Right renal pelvis (tissue), 4 donors: ENCODE data around the gene RAI14. TPM values are rescaled to one million over a fixed set of nuclear protein-coding genes. Genes with fewer than 3 reads are reported as not detected.
A peak's percentile ranks its signal among the peaks of the same experiment; 100 is the strongest.

Source experiments
- DNase-seq, 4 donors: peaks; one replicate each; pipeline ENCODE4 v3.0.0-alpha.2; 2013; ENCODE audit warnings: low read depth in 4 of 4, low spot score in 3 of 4, missing footprints in 1 of 4
- polyA plus RNA-seq, 4 donors: library from polyadenylated mRNA; unstranded; fragments of 120-200 nt; gene quantifications; one replicate each; pipeline ENCODE4 v1.2.1, GENCODE V29; 2013; ENCODE audit not compliant: insufficient read length in 4 of 4

The RAI14 gene
- polyA plus RNA-seq, 4 donors: 82.7 to 103 (median 95.2) TPM

DNA sequence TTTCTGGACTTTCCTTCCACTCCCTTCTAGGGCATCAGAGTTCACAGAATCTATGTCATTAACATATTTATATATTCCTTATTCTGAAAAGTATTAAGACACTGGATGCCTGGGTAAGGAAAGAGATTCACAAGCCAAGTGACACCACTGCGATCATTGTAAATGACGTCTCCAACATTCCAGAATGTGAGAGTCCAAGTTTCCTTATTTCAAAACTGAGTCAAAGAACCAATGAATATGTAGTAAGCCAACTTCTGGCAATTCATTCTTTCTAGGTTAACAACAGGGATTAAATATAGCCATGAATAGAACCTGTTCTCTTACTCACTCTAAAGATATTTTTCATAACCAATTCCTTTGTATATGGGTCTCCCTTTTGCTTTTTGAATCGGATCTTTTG lies 18.1 kb downstream of the RAI14 start:
- DNase-seq: no peak

DNA sequence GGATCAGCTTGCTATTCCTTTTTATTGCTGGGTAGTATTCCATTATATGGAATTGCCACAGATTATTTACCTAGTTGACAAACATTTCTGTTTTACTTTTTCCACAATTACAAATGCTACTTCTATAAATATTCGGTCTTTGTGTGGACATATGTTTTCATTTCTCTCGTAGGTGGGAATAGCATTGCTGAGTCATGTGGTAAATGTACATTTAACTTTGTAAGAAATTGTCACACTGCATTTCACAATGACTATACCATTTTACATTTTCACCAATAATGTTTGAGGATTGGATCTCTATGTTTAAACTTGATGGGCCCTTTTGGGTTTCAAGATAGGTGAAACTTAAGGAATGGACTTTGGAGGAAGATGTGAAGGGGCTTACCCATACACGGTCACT lies 19.7 kb downstream of the RAI14 start:
- DNase-seq: no peak

DNA sequence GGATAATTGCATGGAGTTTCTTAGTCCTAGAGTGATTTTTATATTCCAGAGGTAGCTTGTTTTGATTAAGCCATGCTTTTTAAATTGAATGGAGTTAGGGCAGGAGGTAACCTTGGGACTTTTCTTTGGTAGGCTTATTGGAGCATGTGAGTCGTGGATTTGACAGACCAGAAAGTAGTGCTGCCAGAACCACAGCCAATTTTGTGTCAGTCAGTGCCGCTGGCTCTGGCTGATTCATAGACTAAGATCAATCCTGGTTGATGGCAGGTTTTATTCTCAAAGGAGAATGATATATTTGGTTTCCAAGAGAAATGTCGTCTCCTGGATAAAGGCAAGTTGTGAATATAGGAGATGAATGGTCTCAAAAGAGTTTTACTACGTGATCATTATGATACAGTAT lies 20.3 kb downstream of the RAI14 start:
- DNase-seq: no peak

DNA sequence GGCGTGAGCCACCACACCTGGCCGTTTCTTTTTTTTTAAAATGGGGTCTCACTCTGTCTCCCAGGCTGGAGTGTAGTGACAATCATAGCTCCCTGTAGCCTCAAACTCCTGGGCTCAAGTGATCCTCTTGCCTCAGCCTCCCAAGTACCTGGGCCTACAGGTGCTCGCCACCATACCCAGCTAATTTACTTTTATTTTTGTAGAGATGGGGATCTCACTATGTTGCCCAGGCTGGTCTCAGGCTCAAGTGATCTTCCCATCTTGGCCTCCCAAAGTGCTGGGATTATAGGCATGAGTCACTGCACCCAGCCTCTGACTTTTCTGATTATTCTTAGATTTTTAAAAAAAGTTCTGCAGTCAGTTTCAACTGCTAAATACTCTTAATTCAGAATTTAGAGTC lies 21.3 kb downstream of the RAI14 start:
- DNase-seq: no peak

DNA sequence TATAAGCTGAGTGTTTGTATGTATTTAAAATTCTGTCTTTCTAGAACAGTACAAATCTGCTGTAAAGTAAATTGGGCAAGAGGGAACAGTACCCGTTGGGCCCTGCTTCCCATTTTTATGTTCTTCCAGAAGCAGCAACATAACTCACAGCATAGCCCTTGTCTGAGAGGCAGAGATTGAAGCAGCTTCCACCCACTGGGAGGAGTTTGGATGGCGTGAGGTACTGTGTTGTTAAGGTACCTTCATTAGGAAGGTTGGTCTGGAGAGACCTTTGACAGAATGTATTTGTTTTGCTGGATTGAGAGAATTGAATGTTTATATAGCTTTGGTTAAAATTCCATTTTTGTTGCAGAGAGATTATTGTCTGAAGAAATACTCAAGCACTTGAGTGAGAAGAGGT lies 24.8 kb downstream of the RAI14 start:
- DNase-seq: no peak

DNA sequence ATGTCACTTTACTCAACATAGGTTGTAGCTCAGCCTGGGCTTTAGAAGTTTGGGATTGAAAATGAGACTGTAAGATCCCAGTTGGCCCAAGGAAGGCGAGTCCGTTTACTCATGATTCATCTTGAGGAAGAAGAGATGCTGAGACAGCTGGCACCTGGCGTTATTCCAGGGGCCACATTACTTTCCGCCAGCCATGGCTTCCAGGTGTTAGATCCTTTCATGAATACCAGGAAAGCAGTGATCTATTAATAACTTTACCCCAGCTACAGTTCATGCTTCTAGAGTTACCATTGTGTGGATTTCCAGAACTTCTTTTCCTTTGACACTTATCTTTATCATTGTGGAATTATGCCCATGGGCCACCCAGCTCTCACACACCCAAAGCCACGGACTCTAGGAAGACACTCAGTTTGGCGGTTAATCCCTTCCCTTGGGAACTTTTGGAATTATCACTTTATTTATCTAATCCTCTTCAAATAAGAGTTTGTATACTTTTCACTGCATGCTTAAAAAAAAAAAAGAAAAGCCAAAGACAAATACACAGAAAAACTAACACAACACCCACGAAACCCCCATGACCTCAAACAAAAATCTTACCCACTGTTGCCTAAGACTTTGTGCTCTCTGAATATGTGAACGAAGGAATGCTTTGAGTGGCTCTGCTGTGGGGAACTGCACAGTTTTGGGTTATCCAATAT lies 26.9 kb downstream of the RAI14 start:
- no peak for DNase-seq

DNA sequence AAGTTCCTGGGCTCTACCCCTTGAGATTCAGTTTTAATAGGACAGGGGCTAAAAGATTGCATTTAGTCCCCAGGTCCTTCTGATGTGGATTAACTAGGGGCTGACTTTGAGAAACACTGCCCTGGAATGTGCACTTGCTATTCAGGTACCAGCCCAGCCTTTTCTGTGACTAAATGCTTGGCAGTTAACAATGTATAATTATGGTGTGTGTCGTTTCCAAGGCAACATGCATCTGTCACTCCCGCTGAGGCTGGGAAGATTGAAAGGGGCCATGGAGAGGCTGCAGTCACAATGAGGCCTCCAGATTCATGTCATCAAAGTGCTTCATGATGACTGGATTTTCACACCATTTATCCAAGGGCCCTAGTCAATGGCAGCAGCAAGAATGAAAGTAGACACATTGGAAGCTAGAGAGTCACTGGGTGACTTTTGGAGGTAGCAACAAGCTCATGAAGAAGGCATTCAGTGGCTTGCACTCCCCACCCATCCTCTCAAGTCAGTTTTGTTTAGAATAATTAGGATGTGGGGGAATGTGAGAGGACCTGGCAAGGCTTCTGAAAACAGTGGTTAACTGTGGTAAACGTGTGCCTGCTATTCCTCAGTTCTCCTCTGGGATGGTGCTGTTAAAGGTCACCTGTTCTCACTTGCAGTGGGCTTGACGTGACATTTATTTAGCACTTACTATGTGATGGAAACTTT lies 28.3 kb downstream of the RAI14 start:
- DNase-seq: peak; percentile 43 to 65 (median 56)

DNA sequence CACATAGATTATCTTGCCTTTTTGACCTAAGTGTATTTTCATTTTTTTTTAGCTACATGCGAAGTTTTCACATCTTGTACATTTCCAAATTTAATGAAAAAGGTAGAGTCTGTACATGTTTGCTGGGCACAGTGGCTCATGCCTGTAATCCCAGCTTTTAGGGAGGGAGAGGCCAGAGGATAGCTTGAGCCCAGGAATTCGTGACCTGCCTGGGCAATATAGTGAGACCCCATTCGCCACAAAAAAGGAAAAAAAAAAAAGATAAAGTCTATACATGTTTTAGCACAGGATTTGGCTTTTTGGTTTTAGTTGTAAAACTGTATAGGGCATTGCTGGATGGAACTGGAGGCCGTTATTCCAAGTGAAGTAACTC lies 28.8 kb downstream of the RAI14 start:
- no peak for DNase-seq

DNA sequence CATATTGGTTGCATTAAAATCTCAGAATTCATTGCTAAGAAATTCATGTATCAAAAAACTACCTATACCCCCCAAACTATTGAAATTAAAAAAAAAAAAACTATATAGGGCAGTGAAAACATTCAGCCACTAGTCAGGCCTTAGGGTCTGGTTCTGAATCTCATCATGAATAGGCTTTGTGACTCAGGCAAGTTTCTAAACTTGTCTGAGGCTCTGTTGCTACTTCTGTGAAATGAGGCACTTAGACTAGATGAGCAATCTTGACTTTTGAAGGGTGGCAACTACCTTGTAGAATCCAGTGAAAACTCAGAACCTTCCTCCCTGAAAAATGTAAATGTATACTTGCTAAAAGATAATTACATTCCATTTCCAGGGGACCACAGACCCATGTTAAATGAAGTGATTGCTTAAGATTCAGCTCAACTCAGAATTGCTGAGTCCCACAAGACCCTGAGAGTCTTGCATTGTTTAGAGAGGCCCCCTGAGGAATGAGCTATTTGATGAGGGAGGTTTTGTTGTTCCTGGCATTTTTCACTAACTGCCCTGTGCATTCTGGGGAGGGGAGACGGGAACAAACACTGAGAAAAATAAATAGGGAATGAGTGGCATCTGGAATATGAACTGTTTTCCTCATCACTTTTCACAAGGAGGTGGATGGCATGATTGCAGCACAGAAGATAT lies 29.5 kb downstream of the RAI14 start:
- DNase-seq: no peak

DNA sequence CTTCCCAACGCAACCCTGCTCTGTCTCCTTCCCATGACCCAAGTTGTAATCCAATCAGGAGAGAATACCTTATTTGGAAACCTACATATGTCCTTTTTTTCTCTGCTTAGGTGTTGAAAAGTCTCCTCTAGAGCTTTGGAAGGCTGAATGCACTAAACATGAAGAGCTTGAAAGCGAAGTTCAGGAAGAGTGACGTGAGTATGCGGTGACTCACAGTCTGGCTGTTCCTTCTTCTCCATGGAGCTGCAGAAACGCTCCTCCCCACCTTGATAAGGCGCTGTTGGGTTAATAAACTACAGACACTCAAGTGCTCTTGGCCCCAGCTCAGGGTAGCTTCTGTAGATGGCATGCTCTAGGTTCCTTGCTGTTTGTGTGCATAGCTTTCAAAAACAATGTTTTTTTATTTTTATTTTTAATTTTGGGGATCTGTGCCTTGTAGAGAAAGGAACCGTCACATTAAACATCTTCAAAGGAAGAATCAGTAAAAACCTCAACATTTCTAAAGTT lies 30.7 kb downstream of the RAI14 start:
- DNase-seq: peak in 2 of 4 donors; percentile 65 to 67

DNA sequence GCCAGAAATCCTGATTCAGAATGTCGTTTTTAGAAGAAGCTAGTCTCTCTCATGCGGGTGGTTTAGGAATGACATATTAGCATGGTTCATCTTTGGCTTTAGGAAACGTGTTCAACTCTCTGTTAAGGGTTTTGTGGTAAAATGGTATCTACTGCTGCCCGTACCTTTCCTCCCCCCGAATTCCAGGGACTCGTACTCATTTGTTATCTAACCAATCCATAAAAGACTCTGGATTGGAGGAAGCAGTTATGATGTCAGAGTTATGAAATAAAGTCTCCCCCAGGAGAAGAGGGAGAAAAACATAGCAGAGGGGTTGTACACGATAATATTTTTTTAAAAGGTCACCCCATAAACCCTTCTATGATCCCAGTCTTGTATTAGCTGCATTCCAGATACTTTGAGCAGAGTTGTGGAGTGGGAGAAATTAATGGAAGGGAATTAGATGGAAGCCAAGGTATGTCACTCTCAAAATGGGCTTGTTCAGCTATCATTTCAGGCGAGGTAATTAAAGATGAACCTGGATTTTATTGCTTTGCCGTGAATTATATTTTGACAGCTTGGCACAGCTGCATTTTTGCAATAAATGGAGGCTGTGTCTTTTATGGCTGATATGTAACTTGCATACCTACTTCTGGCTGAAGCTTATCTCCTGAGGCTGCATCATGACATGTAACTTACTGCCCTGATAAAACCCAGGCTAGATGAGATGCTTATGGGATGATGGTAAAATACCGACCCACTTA lies 31.3 kb downstream of the RAI14 start:
- no peak for DNase-seq

DNA sequence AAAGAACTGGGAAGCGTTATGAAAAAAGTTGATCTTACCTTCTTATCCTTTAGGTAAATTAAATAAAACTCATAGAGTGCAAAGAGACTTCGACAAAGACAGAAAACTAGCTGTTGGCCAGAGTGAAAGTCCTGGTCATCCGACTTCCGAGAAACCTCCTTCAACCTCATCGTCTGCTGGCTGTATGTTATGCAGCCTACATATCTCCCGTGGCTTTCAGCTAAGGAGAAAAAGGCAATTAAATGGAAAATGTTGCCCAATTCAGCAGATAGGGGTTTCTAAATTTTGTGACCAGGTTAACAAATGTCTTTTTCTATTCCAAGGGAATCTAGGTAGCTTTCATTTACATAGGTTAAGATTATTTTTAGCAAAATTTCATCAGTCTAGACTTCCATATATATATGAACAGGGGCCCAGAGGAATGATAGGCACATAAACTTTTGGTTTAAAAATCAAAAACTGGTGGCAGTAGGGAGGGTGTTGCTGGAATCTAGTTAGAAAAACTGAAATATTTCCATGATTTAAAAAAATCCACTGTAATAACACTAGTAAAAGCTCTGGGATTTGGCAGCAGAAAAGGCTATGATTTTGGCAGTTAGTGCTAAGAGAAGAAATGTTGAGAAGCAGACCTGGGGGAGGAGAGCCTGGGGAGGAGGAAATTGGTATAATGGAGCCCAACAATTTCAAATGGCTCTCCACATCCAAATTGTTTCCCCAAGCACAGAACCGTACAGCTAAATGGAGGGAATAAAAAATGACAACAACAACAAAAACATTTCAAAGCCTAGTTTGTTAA lies 32.1 kb downstream of the RAI14 start:
- DNase-seq: no peak

DNA sequence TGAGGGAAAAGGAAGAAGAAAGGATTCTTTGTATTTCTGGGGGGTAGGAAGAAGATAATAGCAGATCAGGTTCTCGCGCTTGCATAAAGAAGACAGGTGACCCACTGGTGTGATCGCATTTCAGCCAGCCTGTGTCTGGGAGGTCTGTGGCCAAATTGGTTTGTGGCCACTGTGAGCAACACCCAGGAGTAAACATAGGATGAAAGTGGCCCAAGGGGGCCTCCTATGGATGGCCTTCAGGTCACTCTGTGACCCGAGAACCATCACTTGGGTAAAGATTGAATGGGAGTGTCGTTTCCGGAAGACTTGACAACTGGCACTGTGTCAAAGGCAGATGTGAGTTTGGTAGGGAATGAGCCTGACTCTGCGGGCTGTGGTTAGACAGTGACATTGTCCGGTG lies 34.2 kb downstream of the RAI14 start:
- no peak for DNase-seq

DNA sequence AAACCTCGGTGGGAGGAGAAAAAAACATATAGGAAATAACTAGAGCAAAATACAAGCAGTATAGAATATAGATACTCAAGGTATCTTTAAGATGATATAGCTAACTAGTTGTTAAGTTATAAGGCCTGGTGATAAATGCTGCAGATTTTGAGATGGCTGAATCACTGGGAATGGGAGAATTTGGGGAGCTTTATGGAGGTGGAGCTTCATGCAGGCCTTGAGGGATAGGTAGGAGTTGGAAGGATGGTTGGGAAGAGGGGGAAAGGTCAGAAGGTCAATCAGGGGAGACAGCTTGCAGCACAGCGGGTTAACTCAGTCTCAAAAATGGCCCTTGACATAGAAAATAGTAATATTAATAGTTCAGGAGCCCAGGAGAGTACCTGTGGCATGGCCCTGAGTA lies 34.8 kb downstream of the RAI14 start:
- DNase-seq: no peak

DNA sequence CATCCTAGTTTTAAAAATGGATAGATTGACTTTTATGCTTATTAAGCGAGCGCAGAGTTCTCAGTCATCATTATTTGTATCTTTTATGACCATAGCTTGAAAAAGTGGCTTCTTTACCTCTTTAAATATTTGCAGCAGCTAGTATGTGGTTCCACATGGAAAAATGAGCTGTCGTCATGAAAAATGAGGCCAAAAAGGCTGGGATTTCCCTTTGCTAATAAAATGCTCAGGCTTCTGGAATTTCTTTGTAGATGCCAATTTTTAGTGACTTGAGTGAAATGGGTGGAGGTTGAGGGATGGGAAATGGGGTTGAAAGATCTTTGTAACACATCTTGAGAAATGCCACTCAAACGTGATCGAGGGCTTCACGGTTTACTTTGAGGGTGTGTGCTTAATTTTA lies 35.2 kb downstream of the RAI14 start:
- DNase-seq: no peak

DNA sequence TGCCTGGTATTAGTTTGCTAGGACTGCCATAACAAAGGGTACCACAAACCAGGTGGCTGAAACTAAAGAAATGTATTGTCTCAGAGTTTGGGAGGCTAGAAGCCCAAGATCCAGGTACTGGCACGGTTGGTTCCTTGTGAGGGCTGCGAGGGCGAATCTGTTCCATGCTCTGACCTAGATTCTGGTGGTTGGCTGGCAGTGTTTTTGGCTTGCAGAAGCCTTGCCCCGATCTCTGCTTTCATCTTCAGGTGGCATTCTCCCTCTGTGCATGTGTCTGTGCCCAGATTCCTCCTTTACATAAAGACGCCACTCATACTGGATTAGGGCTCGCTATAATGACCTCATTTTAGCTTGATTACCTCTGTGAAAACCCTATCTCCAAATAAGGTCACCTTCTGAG lies 36.7 kb downstream of the RAI14 start:
- DNase-seq: no peak

DNA sequence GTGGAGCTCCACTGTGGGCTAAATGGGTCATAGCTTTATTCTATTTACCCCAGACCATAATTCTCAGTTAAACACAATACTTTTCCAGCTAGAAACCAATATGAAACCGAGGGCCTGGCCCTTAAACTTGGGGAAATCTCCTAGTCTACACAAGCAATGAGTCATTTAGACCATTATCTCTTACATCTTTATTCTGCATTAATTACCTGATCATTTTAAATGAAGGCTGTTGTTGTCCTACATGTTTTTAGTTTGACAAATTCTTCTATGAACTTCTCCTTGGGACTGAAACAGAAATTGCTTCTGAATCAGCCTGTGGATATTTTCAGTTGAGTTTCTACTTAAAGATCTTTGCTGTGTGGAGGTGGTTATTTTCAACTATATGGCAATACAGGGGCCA lies 37.9 kb downstream of the RAI14 start:
- DNase-seq: no peak

DNA sequence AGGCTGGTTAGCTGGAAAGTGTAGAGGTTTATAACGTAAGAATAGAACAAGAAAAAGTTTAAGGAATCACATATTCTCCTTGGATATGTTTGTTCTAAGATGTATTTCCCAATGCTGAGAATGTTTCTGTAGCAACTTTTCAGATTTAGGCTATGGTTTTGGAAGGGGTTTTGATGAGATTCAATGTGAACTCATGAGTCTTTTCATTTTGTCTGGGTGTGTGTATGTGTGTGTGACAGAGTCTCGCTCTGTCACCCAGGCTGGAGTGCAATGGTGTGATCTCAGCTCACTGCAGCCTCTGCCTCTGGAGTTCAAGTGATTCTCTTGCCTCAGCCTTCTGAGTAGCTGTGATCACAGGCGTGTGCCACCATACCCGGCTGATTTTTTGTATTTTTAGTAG lies 38.6 kb downstream of the RAI14 start:
- DNase-seq: no peak

DNA sequence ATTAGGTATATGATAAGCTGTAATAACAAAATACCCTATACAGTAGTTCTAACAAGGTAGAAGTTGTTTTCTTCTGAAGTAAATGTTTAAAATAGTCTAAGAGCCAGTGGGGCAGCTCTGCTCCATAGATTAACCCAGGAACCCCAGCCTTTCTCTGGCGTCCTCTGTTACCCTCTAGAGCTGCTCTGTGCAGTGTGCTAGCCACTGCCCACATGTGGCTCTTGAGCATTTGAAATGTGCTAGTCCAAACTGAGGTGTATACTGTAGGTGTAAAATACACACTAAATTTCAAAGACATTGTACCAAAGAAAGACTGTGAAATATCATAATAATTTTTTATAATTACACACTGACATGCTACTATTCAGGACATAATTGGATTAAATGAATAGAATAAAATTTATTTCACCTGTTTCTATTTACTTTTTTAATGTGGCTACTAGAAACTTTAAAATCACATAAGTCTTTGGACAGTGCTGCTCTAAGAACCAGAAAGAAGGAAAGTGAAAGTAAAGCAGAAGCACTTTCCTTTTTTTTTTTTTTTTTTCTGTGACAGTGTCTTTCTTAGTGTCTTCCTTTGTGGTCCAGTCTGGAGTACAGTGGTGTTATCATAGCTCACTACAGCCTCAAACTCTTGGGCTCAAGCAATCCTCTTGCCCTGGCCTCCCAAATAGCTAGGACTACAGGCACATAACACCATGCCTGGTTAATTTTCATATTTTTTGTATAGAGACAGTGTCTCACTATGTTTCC lies 39.3 kb downstream of the RAI14 start:
- no peak for DNase-seq
